Smooth muscle cell of the coronary artery (primary cell): ENCODE results near the gene DUSP3. TPM values are rescaled to one million over a fixed set of nuclear protein-coding genes. Genes with fewer than 3 reads are reported as not detected.

ENCODE experiments used
- total RNA-seq: library from RNA; depleted of rRNA; stranded (reverse); fragments of >200 nt; gene quantifications from 2 replicates; pipeline ENCODE4 v1.2.3, GENCODE V29; 2014; ENCODE audit warnings: low replicate concordance

The DUSP3 gene
- 35.2 and 52.0 TPM in 2 replicates for total RNA-seq

GRCh38 chr17:43778337-43779144, at the start of gene DUSP3:
Gene DUSP3 (minus strand): TSS chr17:43778977. CDS start chr17:43778924, 53 bp downstream.

GRCh38 chr17:43780135-43780534, 1.4 kb upstream of the DUSP3 start, which contains the start of gene CFAP97D1:
Gene CFAP97D1 (plus strand): TSS chr17:43780435. CDS start chr17:43780463, 28 bp downstream.

GRCh38 chr17:43758497-43759174, 20.1 kb downstream of the DUSP3 start, which contains the start of gene SOST:
Gene SOST (minus strand): TSS chr17:43758791. CDS start chr17:43758741, 50 bp downstream.

Other genes with a start within 250 kb of the DUSP3 start
- gene ETV4, start 232.6 kb downstream of the DUSP3 start, total RNA-seq: 0.23 and 2.9 TPM in 2 replicates
- gene MEOX1, start 117.1 kb downstream of the DUSP3 start, total RNA-seq: under 0.01 and 0.75 TPM in 2 replicates
- gene SOST, start 20.2 kb downstream of the DUSP3 start, total RNA-seq: 115 TPM in 1 of 2 replicates, not detected in the other
- under 0.01 TPM in 1 of 2 replicates, not detected in the other for gene CFAP97D1, start 1.5 kb upstream of the DUSP3 start, total RNA-seq
- gene MPP3, start 54.2 kb upstream of the DUSP3 start, total RNA-seq: 10.4 and 10.5 TPM in 2 replicates
- not detected in 2 replicates for gene CD300LG, start 68.2 kb upstream of the DUSP3 start, total RNA-seq
- gene MPP2, start 128.6 kb upstream of the DUSP3 start, total RNA-seq: 2.9 and 3.0 TPM in 2 replicates
- not detected in 2 replicates for gene PPY, start 163.5 kb upstream of the DUSP3 start, total RNA-seq
- gene PYY, start 175.0 kb upstream of the DUSP3 start, total RNA-seq: not detected in 2 replicates
- 0.59 and 0.98 TPM in 2 replicates for gene NAGS, start 225.6 kb upstream of the DUSP3 start, total RNA-seq
- gene TMEM101, start 236.0 kb upstream of the DUSP3 start, total RNA-seq: 68.7 and 110 TPM in 2 replicates